Activated CD4-positive, alpha-beta T cell treated with anti-CD3 and anti-CD28 coated beads for 36 hours (primary cell): ENCODE data around the gene ATP6AP2. TPM values are rescaled to one million over a fixed set of nuclear protein-coding genes. Genes with fewer than 3 reads are reported as not detected.
A peak's percentile ranks its signal among the peaks of the same experiment; 100 is the strongest.
"Not testable (repeated sequence)": the region's sequence is repeated elsewhere in the genome, so short reads cannot be mapped to it uniquely, and the experiment has no call there.

ENCODE experiments used
- ATAC-seq: fragments of 200-7000 bp; cut with Tn5 transposase; one replicate; pipeline ENCODE4 v1.10.0; 2021; ENCODE audit warnings: mild to moderate bottlenecking, moderate library complexity
- CTCF ChIA-PET: fragments of 350-600 bp; sonication (Branson Sonifier 250); formaldehyde crosslinking; loops from one replicate; lab custom pipeline; 2021; ENCODE audit warnings: antibody characterized with exemption; lab: Charles Lee
- POLR2A ChIA-PET: fragments of 350-600 bp; sonication (Branson Sonifier 250); formaldehyde crosslinking; loops from one replicate; lab custom pipeline; 2021; ENCODE audit warnings: antibody characterized with exemption, inconsistent platforms; lab: Charles Lee
- DNase-seq: peaks from one replicate; pipeline ENCODE4 v3.0.0-alpha.2; 2020
- H3K27ac Mint-ChIP-seq: one replicate; pipeline ENCODE4 v1.8.0; 2021; ENCODE audit warnings: mixed read lengths
- H3K27me3 Mint-ChIP-seq: one replicate; pipeline ENCODE4 v1.8.0; 2021; ENCODE audit warnings: mixed read lengths
- H3K36me3 Mint-ChIP-seq: one replicate; pipeline ENCODE4 v1.8.0; 2021; ENCODE audit warnings: low read depth, mixed read lengths
- H3K4me1 Mint-ChIP-seq: one replicate; pipeline ENCODE4 v1.8.0; 2021; ENCODE audit warnings: mixed read lengths
- H3K4me3 Mint-ChIP-seq: one replicate; pipeline ENCODE4 v1.8.0; 2021; ENCODE audit warnings: mild to moderate bottlenecking, moderate library complexity, mixed read lengths
- H3K9me3 Mint-ChIP-seq: one replicate; pipeline ENCODE4 v1.8.0; 2021; ENCODE audit warnings: low read depth, mixed read lengths
- intact Hi-C, 2 experiments: fragments of 100-400 bp; cut with DNase I in 1 of 2; cut with micrococcal nuclease in 1 of 2; formaldehyde crosslinking; loops; one replicate each; pipeline versions ENCODE4 v1.14.2 to v1.15.1; 2022 to 2024; cut with DNase I, micrococcal nuclease
- total RNA-seq, 2 experiments: library from RNA; stranded (reverse); gene quantifications; one replicate each; pipeline ENCODE4 v1.2.3, GENCODE V29; 2021

ATP6AP2 gene
- total RNA-seq, 2 experiments from 2014 or later: 39.9 to 52.2 TPM

GRCh38 chrX:40546870-40547269 lies 33.9 kb upstream of the ATP6AP2 start:
- ATAC-seq (no peak), DNase-seq (no peak)
- H3K27ac Mint-ChIP-seq: no peak overlapping the region
- no peaks in the 10 kb centered on the region for H3K9me3 Mint-ChIP-seq
- no peaks in the 10 kb centered on the region for H3K27me3 Mint-ChIP-seq
- peaks cover 2% of the 10 kb centered on the region for H3K4me1 Mint-ChIP-seq
- intact Hi-C loops: no loop called here
- no peak overlapping the region for H3K4me3 Mint-ChIP-seq
- POLR2A ChIA-PET: no interaction called here
- H3K36me3 Mint-ChIP-seq: no peaks in the 10 kb centered on the region
- CTCF ChIA-PET: no interaction called here

- Mint-ChIP-seq H3K4me1 (no peaks in the 10 kb centered on the region), H3K27ac (no peak overlapping the region), H3K9me3 (no peaks in the 10 kb centered on the region), H3K4me3 (no peak overlapping the region), H3K27me3 (no peaks in the 10 kb centered on the region), H3K36me3 (no peaks in the 10 kb centered on the region)
- ATAC-seq (no peak), DNase-seq (no peak)
- ChIA-PET POLR2A (no interaction called here), CTCF (no interaction called here)
- intact Hi-C loops: no loop called here
Observed at GRCh38 chrX:40550066-40550465, 30.7 kb upstream of the ATP6AP2 start.

- H3K27me3 Mint-ChIP-seq: no peaks in the 10 kb centered on the region
- no peak for DNase-seq
- ChIA-PET CTCF (interaction anchor here (1.5 kb wide), 1 partner anchor 9 kb away, joined by 5 read pairs; no protein-coding TSS in a partner anchor), POLR2A (no interaction called here)
- H3K27ac Mint-ChIP-seq: no peak overlapping the region
- no peaks in the 10 kb centered on the region for H3K36me3 Mint-ChIP-seq
- H3K4me1 Mint-ChIP-seq: no peaks in the 10 kb centered on the region
- H3K4me3 Mint-ChIP-seq: no peak overlapping the region
- intact Hi-C loops: no loop called here
- no peaks in the 10 kb centered on the region for H3K9me3 Mint-ChIP-seq
- ATAC-seq: peak; percentile 26
Observed at GRCh38 chrX:40552768-40553167, 28.0 kb upstream of the ATP6AP2 start.

GRCh38 chrX:40558590-40558989 lies 22.2 kb upstream of the ATP6AP2 start:
- Mint-ChIP-seq H3K27ac (no peak overlapping the region), H3K27me3 (no peaks in the 10 kb centered on the region), H3K4me1 (no peaks in the 10 kb centered on the region), H3K9me3 (no peaks in the 10 kb centered on the region), H3K36me3 (no peaks in the 10 kb centered on the region), H3K4me3 (no peak overlapping the region)
- ATAC-seq (no peak), DNase-seq (no peak)
- ChIA-PET CTCF (no interaction called here), POLR2A (no interaction called here)
- intact Hi-C loops: no loop called here

GRCh38 chrX:40563784-40564183 lies 17.0 kb upstream of the ATP6AP2 start:
- intact Hi-C loops: no loop called here
- H3K27me3 Mint-ChIP-seq: no peaks in the 10 kb centered on the region
- DNase-seq (no peak), ATAC-seq (no peak)
- ChIA-PET CTCF (interaction anchor here (2.3 kb wide), 1 partner anchor 20 kb away, joined by 8 read pairs; no protein-coding TSS in a partner anchor), POLR2A (no interaction called here)
- no peak overlapping the region for H3K27ac Mint-ChIP-seq
- H3K4me1 Mint-ChIP-seq: no peaks in the 10 kb centered on the region
- H3K4me3 Mint-ChIP-seq: no peak overlapping the region
- no peaks in the 10 kb centered on the region for H3K9me3 Mint-ChIP-seq
- no peaks in the 10 kb centered on the region for H3K36me3 Mint-ChIP-seq

GRCh38 chrX:40564447-40564846 lies 16.3 kb upstream of the ATP6AP2 start:
- ATAC-seq: no peak
- Mint-ChIP-seq H3K27me3 (no peaks in the 10 kb centered on the region), H3K4me3 (no peak overlapping the region), H3K36me3 (no peaks in the 10 kb centered on the region), H3K27ac (no peak overlapping the region), H3K9me3 (no peaks in the 10 kb centered on the region), H3K4me1 (no peaks in the 10 kb centered on the region)
- ChIA-PET CTCF (interaction anchor here (0.6 to 2.3 kb wide), 2 partner anchors 15 to 20 kb away, joined by 5 to 8 read pairs; no protein-coding TSS in a partner anchor), POLR2A (no interaction called here)
- no peak for DNase-seq
- intact Hi-C loops: no loop called here

GRCh38 chrX:40570346-40571093 lies 10.2 kb upstream of the ATP6AP2 start:
- H3K4me1 Mint-ChIP-seq: peaks cover 17% of the 10 kb centered on the region
- DNase-seq (peak; percentile 14), ATAC-seq (peak; percentile 63)
- H3K4me3 Mint-ChIP-seq: peak overlapping the region; percentile 67
- H3K27ac Mint-ChIP-seq: peak overlapping the region; percentile 91
- no peaks in the 10 kb centered on the region for H3K9me3 Mint-ChIP-seq
- ChIA-PET CTCF (interaction anchor here (0.6 to 2.2 kb wide), 3 partner anchors 10 to 241 kb away, joined by 3 to 8 read pairs (median 3); partner anchors contain the start of gene ATP6AP2), POLR2A (interaction anchor here (0.6 kb wide), 1 partner anchor 515 kb away, joined by 3 read pairs; the partner anchor contains the start of gene USP9X)
- intact Hi-C loops: loop anchor here in 1 of 2 experiments (1.0 kb wide), 1 partner anchor 10 kb away; the partner anchor contains the start of gene ATP6AP2
- no peaks in the 10 kb centered on the region for H3K36me3 Mint-ChIP-seq
- H3K27me3 Mint-ChIP-seq: no peaks in the 10 kb centered on the region

GRCh38 chrX:40571164-40571563 lies 9.6 kb upstream of the ATP6AP2 start:
- CTCF ChIA-PET: interaction anchor here (0.6 to 2.2 kb wide), 3 partner anchors 9 to 242 kb away, joined by 3 to 8 read pairs (median 3); partner anchors contain the start of gene ATP6AP2

GRCh38 chrX:40571600-40571999 lies 9.2 kb upstream of the ATP6AP2 start:
- intact Hi-C loops: loop anchor here in 1 of 2 experiments (1.0 kb wide), 1 partner anchor 9 kb away; the partner anchor contains the start of gene ATP6AP2
- ATAC-seq: no peak

More at GRCh38 chrX:40571164-40571563, 9.6 kb upstream of the ATP6AP2 start:
- peak; percentile 54 for ATAC-seq
- DNase-seq: peak; percentile 68
- not testable (repeated sequence) for H3K36me3 Mint-ChIP-seq, H3K27me3 Mint-ChIP-seq, H3K9me3 Mint-ChIP-seq
- Mint-ChIP-seq H3K4me3 (peak overlapping the region; percentile 67), H3K4me1 (peaks cover 17% of the 10 kb centered on the region), H3K27ac (peak overlapping the region; percentile 91)
- POLR2A ChIA-PET: interaction anchor here (0.6 kb wide), 1 partner anchor 514 kb away, joined by 3 read pairs; the partner anchor contains the start of gene USP9X
- intact Hi-C loops: loop anchor here in 1 of 2 experiments (1.0 kb wide), 1 partner anchor 9 kb away; the partner anchor contains the start of gene ATP6AP2

GRCh38 chrX:40573763-40574162 lies 7.0 kb upstream of the ATP6AP2 start:
- ChIA-PET CTCF (interaction anchor here (0.6 to 1.3 kb wide), 4 partner anchors 16 to 1090 kb away, joined by 3 to 4 read pairs (median 4); no protein-coding TSS in a partner anchor), POLR2A (no interaction called here)
- Mint-ChIP-seq H3K4me3 (no peak overlapping the region), H3K27ac (no peak overlapping the region), H3K27me3 (no peaks in the 10 kb centered on the region), H3K36me3 (no peaks in the 10 kb centered on the region), H3K9me3 (no peaks in the 10 kb centered on the region), H3K4me1 (peaks cover 17% of the 10 kb centered on the region)
- peak; percentile 62 for ATAC-seq
- intact Hi-C loops: no loop called here
- DNase-seq: peak; percentile 56

More at GRCh38 chrX:40571600-40571999, 9.2 kb upstream of the ATP6AP2 start:
- no peaks in the 10 kb centered on the region for H3K9me3 Mint-ChIP-seq
- peaks cover 17% of the 10 kb centered on the region for H3K4me1 Mint-ChIP-seq
- ChIA-PET POLR2A (no interaction called here), CTCF (interaction anchor here (0.8 kb wide), 1 partner anchor 9 kb away, joined by 3 read pairs; the partner anchor contains the start of gene ATP6AP2)
- H3K27me3 Mint-ChIP-seq: no peaks in the 10 kb centered on the region
- H3K36me3 Mint-ChIP-seq: no peaks in the 10 kb centered on the region
- peak overlapping the region; percentile 17 for H3K4me3 Mint-ChIP-seq
- peak overlapping the region; percentile 91 for H3K27ac Mint-ChIP-seq
- no peak for DNase-seq

- peaks cover 15% of the 10 kb centered on the region for H3K4me1 Mint-ChIP-seq
- H3K27ac Mint-ChIP-seq, H3K36me3 Mint-ChIP-seq, DNase-seq, H3K27me3 Mint-ChIP-seq, POLR2A ChIA-PET, intact Hi-C loops, ATAC-seq, H3K4me3 Mint-ChIP-seq, H3K9me3 Mint-ChIP-seq: not testable (repeated sequence)
- CTCF ChIA-PET: interaction anchor here (0.6 to 1.1 kb wide), 3 partner anchors 32 to 219 kb away, joined by 3 to 6 read pairs (median 3); no protein-coding TSS in a partner anchor
Observed at GRCh38 chrX:40575411-40575810, 5.4 kb upstream of the ATP6AP2 start.
